Measurements from ENCODE around the gene MEIS3.
"Not testable (repeated sequence)": the region's sequence is repeated elsewhere in the genome, so short reads cannot be mapped to it uniquely, and the experiment has no call there.

Gene MEIS3

DNA sequence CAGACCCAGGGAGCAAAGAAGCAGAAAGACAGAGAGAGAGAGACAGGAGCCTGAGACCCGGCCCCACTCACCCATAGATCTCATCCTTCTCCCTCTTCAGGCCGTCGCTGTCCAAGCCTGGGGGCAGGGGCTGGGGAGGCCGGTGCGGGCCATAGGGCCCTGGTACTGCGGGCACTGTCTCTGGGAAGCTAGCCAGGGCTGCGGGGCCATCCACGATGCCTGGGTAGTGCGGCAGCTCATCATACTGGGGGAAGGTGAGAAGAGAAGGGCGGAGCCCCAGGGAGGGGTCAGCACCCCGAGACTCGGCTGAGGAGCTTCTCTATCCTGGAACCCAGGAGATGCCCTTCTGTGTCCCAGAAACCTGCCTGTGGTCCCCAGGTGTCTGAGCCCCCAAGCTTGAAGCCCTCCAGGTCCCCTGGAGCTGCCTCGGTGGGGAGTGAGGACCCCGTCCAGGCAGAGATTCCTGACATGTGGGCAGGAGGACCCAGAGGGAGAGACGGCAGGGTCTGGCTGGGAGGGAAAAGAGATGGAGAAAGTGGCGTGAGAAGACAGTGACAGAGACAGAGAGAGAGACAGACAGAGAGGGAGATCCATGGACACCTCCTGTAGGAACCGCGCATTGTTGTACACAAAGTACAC, 2.1 kb downstream of the MEIS3 start:
- in situ Hi-C loops (cut with MboI; ENCODE audit: low sequenced_read_pairs): no loop called here

GRCh38 chr19:47416643-47416985, 2.7 kb downstream of the MEIS3 start:
- in situ Hi-C loops (cut with MboI; ENCODE audit: low sequenced_read_pairs): no loop called here

DNA sequence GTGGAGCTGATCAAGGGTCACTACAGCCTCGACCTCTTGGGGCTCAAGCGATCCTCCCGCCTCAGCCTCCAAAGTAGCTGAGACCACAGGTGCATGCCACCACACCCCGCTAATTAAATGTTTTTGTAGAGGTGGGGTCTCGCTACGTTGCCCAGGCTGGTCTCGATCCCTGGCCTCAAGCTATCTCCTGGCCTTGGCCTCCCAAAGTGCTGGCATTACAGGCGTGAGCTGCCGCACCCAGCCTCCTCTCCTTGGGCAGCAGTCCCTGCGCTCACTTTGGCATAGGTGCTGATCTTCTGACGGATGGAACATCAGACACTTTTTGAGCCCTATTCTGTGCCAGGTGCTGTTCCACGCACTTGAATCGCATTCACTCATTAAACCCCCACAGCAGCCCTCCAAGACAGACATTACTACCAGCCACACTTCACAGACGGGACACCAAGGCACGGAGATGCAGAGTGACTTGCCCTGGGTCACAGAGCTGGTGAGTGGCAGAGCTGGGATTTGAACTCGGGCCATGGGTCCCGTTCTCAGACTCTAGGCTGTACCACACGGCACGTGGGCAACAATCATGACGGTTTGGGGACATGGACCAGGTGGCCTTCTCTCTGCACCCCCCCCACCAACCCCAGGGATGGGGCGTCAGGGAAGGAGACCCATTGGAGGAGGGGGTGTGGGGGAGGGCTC, 3.2 kb downstream of the MEIS3 start:
- in situ Hi-C loops (cut with MboI; ENCODE audit: low sequenced_read_pairs): no loop called here

- in situ Hi-C loops (cut with MboI; ENCODE audit: low sequenced_read_pairs): no loop called here
These were observed 4.9 kb downstream of the MEIS3 start for GRCh38 chr19:47414469-47414868.

- in situ Hi-C loops (cut with MboI; ENCODE audit: low sequenced_read_pairs): no loop called here
These were observed 5.4 kb downstream of the MEIS3 start for GRCh38 chr19:47413941-47414340.

DNA sequence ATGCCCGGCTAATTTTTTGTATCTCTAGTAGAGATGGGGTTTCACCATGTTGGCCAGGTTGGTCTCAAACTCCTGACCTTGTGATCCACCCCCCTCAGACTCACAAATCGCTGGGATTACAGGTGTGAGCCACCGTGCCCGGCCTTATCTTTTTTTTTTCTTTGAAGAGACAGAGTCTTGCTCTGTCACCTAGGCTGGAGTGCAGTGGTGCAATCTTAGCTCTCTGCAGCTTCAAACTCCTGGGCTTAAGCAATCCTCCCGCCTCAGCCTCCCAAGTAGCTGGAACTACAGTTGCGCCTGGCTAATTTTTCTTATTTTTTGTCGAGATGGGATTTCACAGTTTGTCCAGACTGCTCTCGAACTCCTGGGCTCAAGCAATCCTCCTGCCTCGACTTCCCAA, 7.6 kb downstream of the MEIS3 start:
- in situ Hi-C loops (cut with MboI; ENCODE audit: low sequenced_read_pairs): not testable (repeated sequence)

DNA sequence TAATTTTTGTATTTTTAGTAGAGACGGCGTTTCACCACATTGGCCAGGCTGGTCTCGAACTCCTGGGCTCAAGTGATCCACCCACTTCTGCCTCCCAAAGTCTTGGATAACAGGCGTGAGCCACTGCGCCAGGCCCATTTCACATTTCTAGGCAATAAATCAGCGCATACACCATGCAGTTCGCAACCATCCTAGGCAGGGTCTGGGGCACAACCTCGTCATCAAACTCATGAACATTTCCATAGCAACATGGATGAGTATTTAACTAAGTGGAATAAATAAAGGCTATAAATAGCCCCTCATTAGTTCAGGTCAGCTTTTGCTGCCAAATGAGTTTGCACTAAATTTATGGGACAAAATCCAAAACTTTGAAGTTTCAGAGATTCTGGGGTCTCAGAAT, 8.2 kb downstream of the MEIS3 start:
- in situ Hi-C loops (cut with MboI; ENCODE audit: low sequenced_read_pairs): no loop called here

DNA sequence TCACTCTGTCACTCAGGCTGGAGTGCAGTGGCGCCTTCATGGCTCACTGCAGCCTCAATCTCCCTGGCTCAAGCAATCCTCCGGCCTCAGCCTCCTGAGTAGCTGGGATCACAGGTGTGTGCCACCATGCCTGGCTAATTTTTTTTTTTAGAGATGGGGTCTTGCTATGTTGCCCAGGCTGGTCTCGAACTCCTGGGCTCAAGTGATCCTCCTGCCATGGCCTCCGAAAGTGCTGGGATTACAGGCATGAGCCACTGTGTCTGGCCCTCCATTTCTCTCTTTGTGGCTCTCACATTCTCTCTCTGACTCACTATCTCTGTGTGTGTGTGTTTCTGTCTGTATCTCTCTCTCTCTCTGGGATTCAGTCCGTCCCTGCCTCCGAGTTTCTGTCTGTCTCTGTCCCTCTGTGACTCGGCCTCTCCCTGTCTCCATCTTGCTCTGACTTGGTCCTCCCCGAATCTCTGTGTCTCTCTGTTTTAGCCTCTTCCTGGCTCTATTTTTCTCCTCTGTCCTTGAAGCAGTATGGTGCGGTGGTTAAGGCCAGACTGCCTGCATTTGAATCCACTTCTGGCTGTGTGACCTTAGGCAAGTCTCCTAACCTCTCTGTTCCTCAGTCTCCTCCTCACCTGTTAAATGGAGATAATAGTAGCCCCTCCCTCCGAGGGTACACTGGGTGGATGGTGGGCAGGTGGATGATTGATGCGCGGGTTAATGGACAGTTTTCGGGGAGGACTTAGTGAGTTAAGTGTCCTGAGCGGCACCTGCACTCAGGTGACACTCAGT, 11.0 kb downstream of the MEIS3 start:
- in situ Hi-C loops (cut with MboI; ENCODE audit: low sequenced_read_pairs): loop anchor here (10.0 kb wide), 1 partner anchor 114 kb away; no protein-coding TSS in a partner anchor

- in situ Hi-C loops (cut with MboI; ENCODE audit: low sequenced_read_pairs): loop anchor here (10.0 kb wide), 1 partner anchor 113 kb away; no protein-coding TSS in a partner anchor
These were observed 11.9 kb downstream of the MEIS3 start for GRCh38 chr19:47407417-47407774.

GRCh38 chr19:47406711-47407416, 12.5 kb downstream of the MEIS3 start:
- in situ Hi-C loops (cut with MboI; ENCODE audit: low sequenced_read_pairs): loop anchor here (10.0 kb wide), 1 partner anchor 112 kb away; no protein-coding TSS in a partner anchor

- in situ Hi-C loops (cut with MboI; ENCODE audit: low sequenced_read_pairs): loop anchor here (10.0 kb wide), 1 partner anchor 111 kb away; no protein-coding TSS in a partner anchor
These were observed 13.4 kb downstream of the MEIS3 start for GRCh38 chr19:47405854-47406417.

DNA sequence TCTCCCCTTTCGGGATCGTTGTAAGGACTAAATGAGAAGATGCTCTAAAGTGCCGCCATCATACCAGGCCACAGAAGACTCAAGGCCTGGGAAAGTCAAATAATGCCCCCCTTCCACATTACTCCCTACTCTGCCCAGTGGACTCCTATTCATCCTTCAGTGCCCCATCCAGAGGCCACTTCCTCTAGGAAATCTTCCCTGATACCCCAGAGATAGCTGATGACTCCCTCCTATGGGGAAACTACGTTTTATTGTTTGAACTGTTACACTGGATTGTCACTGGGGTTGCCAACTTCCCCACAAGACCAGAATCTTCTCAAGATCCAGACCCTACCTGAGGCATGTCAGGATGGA, 14.2 kb downstream of the MEIS3 start:
- in situ Hi-C loops (cut with MboI; ENCODE audit: low sequenced_read_pairs): loop anchor here (10.0 kb wide), 1 partner anchor 110 kb away; no protein-coding TSS in a partner anchor

- in situ Hi-C loops (cut with MboI; ENCODE audit: low sequenced_read_pairs): loop anchor here (10.0 kb wide), 1 partner anchor 110 kb away; no protein-coding TSS in a partner anchor
These were observed 14.8 kb downstream of the MEIS3 start for GRCh38 chr19:47404334-47405196.

DNA sequence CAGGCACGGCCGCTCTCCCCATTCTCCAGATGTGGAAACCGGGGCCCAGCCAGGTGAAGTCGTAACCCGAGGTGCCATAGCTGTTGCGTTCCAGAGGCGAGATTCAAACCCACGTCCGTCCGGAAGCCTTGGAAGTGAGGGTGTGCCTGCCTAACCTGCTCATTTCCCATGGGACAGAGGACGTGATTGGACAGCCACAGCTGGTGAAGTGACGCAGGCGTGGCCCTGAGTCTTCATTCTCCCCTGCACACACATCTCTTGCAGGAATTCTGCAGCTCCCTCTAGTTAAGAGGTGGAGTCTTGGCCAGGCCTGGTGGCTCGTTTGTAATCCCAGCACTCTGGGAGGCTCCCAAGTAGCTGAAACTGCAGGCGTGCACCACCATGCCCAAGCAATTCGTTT, 16.8 kb downstream of the MEIS3 start:
- in situ Hi-C loops (cut with MboI; ENCODE audit: low sequenced_read_pairs): loop anchor here (10.0 kb wide), 1 partner anchor 108 kb away; no protein-coding TSS in a partner anchor

DNA sequence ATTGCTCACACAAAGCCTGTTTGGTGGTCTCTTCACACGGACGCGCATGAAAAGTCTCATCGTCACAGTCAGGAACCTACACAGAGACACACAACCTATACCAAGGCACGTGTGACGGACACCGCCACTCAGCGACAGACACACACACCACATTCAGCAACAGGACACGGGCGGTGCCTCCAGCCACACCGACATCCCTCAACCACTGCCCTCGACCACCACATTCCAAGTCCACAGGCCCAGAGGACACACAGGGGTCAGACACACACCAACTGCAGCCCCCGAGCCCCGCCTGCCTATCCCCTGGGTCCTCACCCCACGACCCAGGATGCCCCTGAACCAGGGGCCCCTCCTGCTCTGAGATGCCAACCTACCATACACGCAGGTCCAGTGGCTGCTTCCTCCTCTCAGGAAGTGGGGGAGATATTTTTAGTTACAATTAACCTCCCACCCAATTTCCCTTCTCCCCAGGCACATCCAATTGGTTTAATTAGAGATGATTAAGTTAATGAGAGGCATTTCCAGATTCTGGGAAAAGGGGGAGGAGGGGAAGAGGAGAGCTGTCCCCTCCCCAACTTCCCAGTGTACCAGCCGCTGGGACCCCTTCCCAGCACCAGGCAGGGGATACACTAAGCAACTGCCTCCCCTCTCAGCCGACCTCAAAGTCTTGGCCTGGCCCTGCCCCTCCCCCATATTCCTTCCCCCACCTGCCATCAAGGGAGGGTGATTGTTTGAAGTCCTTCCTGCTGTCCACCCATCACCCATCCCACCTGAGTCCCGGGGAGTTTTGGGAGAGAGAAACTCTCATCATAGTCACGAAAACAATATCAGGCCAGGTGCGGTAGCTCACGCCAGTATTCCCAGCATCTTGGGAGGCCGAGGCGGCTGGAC, 20.4 kb downstream of the MEIS3 start:
- in situ Hi-C loops (cut with MboI; ENCODE audit: low sequenced_read_pairs): no loop called here

- in situ Hi-C loops (cut with MboI; ENCODE audit: low sequenced_read_pairs): no loop called here
These were observed 27.7 kb downstream of the MEIS3 start for GRCh38 chr19:47391510-47392223.

DNA sequence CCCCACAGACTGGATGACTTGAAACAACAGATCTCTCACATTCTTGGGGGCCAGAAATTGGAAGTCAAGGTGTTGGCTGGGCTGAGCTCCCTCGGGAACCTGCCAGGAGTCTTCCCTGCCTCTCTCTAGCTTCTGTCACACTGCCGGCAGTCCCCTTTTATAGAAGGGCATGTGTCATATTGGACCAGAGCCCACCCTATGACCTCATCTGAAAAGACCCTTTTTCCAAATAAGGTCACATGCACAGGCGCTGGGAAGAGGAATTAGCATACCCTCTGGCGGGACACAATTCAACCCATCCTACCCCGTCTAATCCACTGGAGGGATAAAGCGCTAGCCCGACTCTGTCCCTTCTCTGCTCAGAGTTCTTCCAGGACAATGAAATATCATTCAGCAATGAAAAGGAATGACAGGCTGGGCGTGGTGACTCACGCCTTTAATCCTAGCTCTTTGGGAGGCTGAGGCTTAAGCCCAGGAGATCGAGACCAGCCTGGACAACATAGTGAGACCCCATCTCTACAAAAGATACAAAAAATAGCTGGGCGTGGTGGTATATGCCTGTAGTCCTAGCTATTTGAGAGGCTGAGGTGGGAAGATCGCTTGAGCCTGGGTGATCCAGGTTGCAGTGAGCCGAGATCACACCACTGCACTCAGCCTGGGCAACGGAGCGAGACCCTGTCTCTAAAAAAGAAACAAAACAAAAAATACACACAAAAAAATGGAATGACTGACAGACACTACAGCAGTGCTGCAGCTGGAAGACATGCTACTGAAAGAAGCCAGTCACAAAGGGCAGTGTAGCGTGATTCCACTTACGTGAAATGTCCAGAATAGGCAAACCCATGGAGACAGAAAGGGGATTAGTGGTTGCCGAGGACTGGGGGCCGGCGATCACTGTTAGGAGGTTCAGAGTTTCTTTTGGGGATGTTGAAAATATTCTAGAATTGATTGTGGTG, 28.5 kb downstream of the MEIS3 start:
- in situ Hi-C loops (cut with MboI; ENCODE audit: low sequenced_read_pairs): no loop called here
